Measurements from ENCODE around the gene LYPD6B. TPM values are rescaled to one million over a fixed set of nuclear protein-coding genes. Genes with fewer than 3 reads are reported as not detected.

The LYPD6B gene
- total RNA-seq, 1 experiment from 2014 or later = 6.1 TPM

DNA sequence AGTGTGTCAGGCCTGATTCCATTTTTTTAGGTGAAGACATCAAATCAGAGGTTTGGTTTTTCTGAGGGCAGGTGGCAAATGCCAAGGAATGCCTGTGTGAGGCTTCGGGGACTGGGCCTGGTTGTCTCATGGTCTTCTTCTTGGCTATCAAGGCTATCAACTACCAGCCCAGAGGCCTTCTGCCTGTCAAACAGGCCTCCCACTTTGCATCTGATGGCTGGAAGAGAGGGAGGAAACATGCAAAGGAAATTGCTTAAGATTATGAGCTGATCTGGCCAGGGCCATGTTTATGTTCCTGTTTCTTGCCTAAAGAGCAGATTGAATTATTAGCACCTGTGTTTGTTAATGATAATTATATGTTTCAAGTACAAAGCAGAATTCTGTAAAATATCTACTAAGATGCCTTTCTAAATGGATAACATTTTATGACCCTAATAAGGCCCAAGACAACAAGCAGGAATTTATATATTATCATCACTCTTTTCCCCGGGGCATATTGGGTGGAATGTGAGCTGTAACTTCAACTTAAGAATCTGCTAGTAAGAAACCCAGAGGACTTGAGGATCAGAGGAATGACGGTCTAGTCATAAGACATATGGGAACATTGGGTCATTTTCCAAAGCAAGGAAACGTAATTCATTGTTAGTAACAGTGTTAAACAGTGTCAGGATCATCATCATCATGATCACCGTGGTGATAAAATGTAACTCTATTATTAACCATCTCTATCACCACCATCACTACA, 123.2 kb downstream of the LYPD6B start:
- TF ChIP-seq, protein P1, sequence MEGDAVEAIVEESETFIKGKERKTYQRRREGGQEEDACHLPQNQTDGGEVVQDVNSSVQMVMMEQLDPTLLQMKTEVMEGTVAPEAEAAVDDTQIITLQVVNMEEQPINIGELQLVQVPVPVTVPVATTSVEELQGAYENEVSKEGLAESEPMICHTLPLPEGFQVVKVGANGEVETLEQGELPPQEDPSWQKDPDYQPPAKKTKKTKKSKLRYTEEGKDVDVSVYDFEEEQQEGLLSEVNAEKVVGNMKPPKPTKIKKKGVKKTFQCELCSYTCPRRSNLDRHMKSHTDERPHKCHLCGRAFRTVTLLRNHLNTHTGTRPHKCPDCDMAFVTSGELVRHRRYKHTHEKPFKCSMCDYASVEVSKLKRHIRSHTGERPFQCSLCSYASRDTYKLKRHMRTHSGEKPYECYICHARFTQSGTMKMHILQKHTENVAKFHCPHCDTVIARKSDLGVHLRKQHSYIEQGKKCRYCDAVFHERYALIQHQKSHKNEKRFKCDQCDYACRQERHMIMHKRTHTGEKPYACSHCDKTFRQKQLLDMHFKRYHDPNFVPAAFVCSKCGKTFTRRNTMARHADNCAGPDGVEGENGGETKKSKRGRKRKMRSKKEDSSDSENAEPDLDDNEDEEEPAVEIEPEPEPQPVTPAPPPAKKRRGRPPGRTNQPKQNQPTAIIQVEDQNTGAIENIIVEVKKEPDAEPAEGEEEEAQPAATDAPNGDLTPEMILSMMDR (IDR thresholded peaks at IDR 0.05 in 2 of 3, conservative IDR thresholded peaks at IDR 0.05 in 1 of 3; ENCODE audit: borderline replicate concordance in 1 of 3, insufficient read depth in 1 of 3, low read depth in 2 of 3, low read length in 2 of 3) = no peak
- TF ChIP-seq JUND (IDR thresholded peaks at IDR 0.05) (no peak), ZNF274 (IDR thresholded peaks at IDR 0.05; ENCODE audit: low read depth, low read length) (no peak), YY1 (IDR thresholded peaks at IDR 0.05; ENCODE audit: extremely low read depth, insufficient replicate concordance, low read depth, low read length) (no peak), ELF1 (IDR thresholded peaks at IDR 0.05; ENCODE audit: borderline replicate concordance, low read depth) (no peak), POLR2A (IDR thresholded peaks at IDR 0.05; ENCODE audit: borderline replicate concordance, extremely low read depth, insufficient read depth, insufficient read length) (no peak), EZH2 (IDR thresholded peaks at IDR 0.05) (no peak), TCF7L2 (IDR thresholded peaks at IDR 0.05; ENCODE audit: borderline replicate concordance, extremely low read depth, insufficient read depth, insufficient read length) (no peak), RAD21 (IDR thresholded peaks at IDR 0.05; ENCODE audit: low read depth) (no peak), CBX3 (IDR thresholded peaks at IDR 0.05; ENCODE audit: low read depth) (no peak), EGR1 (IDR thresholded peaks at IDR 0.05; ENCODE audit: low read depth) (no peak)
- TF ChIP-seq, protein P2, sequence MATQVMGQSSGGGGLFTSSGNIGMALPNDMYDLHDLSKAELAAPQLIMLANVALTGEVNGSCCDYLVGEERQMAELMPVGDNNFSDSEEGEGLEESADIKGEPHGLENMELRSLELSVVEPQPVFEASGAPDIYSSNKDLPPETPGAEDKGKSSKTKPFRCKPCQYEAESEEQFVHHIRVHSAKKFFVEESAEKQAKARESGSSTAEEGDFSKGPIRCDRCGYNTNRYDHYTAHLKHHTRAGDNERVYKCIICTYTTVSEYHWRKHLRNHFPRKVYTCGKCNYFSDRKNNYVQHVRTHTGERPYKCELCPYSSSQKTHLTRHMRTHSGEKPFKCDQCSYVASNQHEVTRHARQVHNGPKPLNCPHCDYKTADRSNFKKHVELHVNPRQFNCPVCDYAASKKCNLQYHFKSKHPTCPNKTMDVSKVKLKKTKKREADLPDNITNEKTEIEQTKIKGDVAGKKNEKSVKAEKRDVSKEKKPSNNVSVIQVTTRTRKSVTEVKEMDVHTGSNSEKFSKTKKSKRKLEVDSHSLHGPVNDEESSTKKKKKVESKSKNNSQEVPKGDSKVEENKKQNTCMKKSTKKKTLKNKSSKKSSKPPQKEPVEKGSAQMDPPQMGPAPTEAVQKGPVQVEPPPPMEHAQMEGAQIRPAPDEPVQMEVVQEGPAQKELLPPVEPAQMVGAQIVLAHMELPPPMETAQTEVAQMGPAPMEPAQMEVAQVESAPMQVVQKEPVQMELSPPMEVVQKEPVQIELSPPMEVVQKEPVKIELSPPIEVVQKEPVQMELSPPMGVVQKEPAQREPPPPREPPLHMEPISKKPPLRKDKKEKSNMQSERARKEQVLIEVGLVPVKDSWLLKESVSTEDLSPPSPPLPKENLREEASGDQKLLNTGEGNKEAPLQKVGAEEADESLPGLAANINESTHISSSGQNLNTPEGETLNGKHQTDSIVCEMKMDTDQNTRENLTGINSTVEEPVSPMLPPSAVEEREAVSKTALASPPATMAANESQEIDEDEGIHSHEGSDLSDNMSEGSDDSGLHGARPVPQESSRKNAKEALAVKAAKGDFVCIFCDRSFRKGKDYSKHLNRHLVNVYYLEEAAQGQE (IDR thresholded peaks at IDR 0.05; ENCODE audit: low read depth) = no peak
- TF ChIP-seq, protein P3, sequence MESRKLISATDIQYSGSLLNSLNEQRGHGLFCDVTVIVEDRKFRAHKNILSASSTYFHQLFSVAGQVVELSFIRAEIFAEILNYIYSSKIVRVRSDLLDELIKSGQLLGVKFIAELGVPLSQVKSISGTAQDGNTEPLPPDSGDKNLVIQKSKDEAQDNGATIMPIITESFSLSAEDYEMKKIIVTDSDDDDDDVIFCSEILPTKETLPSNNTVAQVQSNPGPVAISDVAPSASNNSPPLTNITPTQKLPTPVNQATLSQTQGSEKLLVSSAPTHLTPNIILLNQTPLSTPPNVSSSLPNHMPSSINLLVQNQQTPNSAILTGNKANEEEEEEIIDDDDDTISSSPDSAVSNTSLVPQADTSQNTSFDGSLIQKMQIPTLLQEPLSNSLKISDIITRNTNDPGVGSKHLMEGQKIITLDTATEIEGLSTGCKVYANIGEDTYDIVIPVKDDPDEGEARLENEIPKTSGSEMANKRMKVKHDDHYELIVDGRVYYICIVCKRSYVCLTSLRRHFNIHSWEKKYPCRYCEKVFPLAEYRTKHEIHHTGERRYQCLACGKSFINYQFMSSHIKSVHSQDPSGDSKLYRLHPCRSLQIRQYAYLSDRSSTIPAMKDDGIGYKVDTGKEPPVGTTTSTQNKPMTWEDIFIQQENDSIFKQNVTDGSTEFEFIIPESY (IDR thresholded peaks at IDR 0.05; ENCODE audit: extremely low read depth, insufficient replicate concordance, low read length) = no peak
- ChIA-PET CTCF (no interaction called here), POLR2A (no interaction called here), RAD21 (ENCODE audit: low non-redundant PET in 1 of 2, low total read pairs in 2 of 2, uncharacterized antibody in 2 of 2, unreplicated experiment in 2 of 2) (no interaction called here)
- no peaks in the 10 kb centered on the region for H3K9me3 ChIP-seq (ENCODE audit: control insufficient read depth in 1 of 2, insufficient read depth in 1 of 2, low read depth in 1 of 2, low read length in 2 of 2)
- H3K27me3 ChIP-seq (ENCODE audit: insufficient read depth, low read length) = no peaks in the 10 kb centered on the region; the same call in 1 of the 2 replicates
- no peaks in the 10 kb centered on the region for H3K79me2 ChIP-seq (ENCODE audit: insufficient read depth, low read length)
- H3K27ac ChIP-seq (ENCODE audit: low read depth, low read length) = no peak overlapping the region
- no peaks in the 10 kb centered on the region for H3K36me3 ChIP-seq (ENCODE audit: control insufficient read depth in 1 of 2, insufficient read depth in 2 of 2, low read length in 2 of 2)
- H3K4me3 ChIP-seq (replicated peaks in 1 of 2; ENCODE audit: low read depth in 1 of 2, low read length in 2 of 2) = no peak overlapping the region
- intact Hi-C loops (cut with micrococcal nuclease) = no loop called here
- no TSS peak for BruUV-seq (replicated peaks)
- no peaks in the 10 kb centered on the region; the same call in 1 of the 2 replicates for H3K9me2 ChIP-seq (ENCODE audit: insufficient read depth)
- H2AFZ ChIP-seq (ENCODE audit: low read depth, low read length, poor library complexity, severe bottlenecking) = no peak overlapping the region
- no peak overlapping the region for H3K9ac ChIP-seq (ENCODE audit: low read length)
- no peak for DNase-seq (ENCODE audit: low read depth, low spot score)
- H3K4me1 ChIP-seq (ENCODE audit: control insufficient read depth in 1 of 2, insufficient read depth in 2 of 2, low read length in 2 of 2) = peaks cover 3 to 8% of the 10 kb centered on the region in 2 experiments; a peak in 2 of 4 replicates
- H4K20me1 ChIP-seq (ENCODE audit: insufficient read depth) = no peaks in the 10 kb centered on the region
- no peak for ATAC-seq
- no peak overlapping the region for H3K4me2 ChIP-seq (ENCODE audit: low read length)
